HG02610 (cell line): Measurements from ENCODE around the gene LRRFIP1.
"Not testable (repeated sequence)": the region's sequence is repeated elsewhere in the genome, so short reads cannot be mapped to it uniquely, and the experiment has no call there.

Experiments used
- ATAC-seq: cut with Tn5 transposase; IDR thresholded peaks from one replicate; pipeline ENCODE4 v1.9.1; 2021; ENCODE audit warnings: mild to moderate bottlenecking, moderate library complexity; ENCODE audit not compliant: unreplicated experiment

The LRRFIP1 gene

DNA sequence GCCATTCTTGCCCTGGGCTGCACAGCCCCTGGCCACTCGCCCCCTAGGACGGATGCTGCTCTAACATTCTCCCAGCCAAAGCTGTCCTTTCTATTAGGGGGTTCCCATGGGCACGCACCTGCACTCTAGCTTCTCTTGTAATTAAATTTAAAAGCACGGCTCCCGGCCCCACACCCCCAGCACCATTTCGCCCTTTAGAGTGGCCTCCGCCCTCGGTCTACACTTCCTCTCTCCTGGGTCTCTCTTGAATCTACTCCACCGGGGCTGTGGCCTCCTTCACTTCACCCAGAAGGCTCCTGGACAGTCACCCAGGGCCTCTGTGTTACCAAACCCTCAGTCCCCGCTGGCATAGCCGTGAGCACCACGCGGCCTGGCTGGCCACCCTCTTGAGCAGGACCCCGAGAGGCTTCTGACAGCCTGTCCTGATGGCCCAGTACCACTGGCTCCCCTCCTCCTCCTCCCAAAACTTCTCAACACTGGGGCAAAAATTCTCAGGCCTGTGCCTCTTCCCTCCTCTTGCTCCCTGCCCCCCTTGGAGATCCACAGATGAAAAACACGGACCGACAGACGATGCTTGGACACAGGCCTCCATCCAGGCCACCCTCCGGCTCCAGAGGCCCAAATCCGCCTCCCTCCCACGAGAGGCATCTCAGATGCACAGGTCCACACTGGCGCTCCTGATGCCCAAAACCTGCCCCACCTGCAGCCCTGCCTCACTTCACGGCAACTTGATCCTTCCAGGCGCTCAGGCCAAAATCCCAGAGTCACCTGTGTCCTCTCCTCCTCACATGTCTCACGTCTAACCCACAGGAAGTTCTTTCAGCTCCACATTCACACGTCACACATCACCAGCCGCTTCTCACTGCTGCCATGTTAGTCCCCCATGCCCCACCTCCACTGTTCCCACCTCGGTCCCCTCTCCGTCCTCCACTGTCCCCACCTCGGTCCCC is 29.9 kb upstream of the LRRFIP1 start:
- ATAC-seq = no peak

DNA sequence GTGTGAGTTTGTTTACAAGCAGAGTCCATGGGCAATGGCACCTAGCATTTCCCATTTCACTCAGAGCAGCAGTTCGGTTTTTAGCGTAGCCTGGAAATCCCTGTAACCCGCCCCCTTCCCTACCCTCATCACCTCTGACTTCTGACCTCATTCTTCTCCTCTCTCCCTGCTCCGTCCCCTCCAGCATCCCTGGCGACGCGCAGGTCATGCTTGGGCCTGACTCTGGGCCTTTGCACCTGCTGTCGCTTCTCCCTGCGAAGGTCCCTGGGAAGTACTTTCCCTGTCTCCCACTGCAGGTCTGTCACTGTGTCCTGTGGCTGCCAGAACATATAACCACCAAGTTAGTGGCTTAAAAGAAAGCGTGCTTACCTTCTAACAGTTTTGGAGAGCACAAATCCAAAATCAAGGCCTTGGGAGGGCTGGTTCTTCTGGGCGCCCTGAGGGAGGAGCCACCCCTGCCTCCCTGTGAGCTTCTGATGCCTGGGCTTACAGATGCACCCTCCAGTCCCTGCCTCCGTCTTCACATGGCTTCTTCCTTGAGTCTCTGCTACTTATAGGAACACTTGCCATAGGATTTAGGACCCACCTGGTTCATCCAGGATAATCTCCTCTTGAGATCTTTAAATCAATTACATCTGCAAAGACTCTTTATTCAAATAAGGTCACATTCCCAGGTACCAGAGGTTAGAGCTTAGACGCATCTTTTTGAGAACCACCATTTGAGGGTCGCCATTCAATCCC is 28.7 kb upstream of the LRRFIP1 start:
- no peak for ATAC-seq

- ATAC-seq = no peak
These were observed 27.8 kb upstream of the LRRFIP1 start for GRCh38 chr2:237599465-237600110.

GRCh38 chr2:237600205-237600846 is 27.1 kb upstream of the LRRFIP1 start:
- no peak for ATAC-seq

- ATAC-seq = no peak
These were observed 25.8 kb upstream of the LRRFIP1 start for GRCh38 chr2:237601453-237602116.

DNA sequence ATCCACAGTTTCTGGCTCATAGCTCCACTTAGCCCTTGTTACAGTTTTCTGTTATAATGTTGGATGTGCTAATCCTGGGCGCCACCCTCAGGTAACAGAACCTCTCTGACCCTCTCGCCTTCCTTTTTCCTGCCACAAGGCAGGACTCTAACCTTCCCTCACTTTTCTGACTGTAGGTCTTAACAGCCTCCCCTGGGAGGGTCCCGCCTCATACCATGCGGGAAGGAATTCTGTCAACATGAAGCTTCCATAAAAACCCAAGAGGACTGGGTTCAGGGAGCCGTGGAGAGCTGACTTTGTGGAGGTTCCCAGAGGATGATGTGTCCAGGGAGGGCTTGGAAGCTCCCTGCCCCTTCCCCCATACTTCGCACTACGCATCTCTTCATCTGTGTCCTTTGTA is 25.0 kb upstream of the LRRFIP1 start:
- no peak for ATAC-seq

- no peak for ATAC-seq
These were observed 24.2 kb upstream of the LRRFIP1 start for GRCh38 chr2:237603049-237603717.

GRCh38 chr2:237603718-237604362 is 23.5 kb upstream of the LRRFIP1 start:
- ATAC-seq = no peak

- ATAC-seq = no peak
These were observed 23.0 kb upstream of the LRRFIP1 start for GRCh38 chr2:237604391-237604790.

- ATAC-seq = no peak
These were observed 22.4 kb upstream of the LRRFIP1 start for GRCh38 chr2:237604960-237605359.

GRCh38 chr2:237606522-237606921 is 20.9 kb upstream of the LRRFIP1 start:
- not testable (repeated sequence) for ATAC-seq

GRCh38 chr2:237612527-237613357 is 14.6 kb upstream of the LRRFIP1 start:
- ATAC-seq = no peak

- no peak for ATAC-seq
These were observed 13.7 kb upstream of the LRRFIP1 start for GRCh38 chr2:237613679-237614078.

GRCh38 chr2:237614151-237614720 is 13.2 kb upstream of the LRRFIP1 start:
- ATAC-seq = no peak

DNA sequence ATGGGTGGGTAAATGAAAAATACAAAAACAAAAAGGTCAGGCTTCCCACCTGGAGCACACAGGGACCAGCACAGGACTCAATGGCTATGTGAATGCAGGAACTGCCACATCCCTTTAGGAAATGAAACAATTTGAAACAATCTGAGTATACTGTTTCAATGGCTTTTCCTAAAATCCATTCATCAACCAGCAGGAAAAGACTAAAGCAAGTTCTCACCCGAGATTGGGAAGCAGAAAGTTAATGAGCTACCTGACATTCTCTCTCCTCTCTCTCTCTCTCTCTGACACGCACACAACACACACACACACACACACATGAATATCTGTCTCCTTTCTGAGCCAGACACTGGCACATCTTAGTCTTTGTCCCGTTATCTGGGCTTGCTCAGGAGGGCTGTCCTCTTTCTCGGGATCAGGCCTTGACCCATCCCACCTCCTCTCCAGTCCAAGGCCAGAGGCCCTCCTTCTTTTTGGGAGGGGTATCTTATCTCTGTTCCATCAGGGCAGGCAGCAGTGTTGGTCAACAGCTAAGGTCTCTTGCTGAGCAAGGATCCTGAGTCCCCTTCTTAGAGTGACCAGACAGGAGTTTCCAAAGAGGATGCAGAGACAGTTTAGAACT is 11.6 kb upstream of the LRRFIP1 start:
- ATAC-seq = no peak

DNA sequence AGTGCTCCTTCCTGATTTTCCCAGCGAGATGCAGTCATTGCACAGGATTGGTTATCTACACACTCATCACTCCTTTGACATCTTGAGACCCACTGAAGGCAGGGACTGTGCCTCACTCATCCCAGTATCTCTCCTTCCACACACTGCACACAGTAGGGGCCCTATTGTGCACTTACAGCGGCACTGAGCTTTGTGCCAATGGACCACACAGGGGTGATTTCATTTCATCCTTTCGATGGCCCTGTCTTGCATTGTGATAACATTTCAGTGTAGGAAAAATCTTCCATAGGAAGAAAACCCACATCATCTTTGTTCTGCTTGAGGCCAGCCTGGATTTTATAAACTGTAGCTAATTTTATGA is 11.0 kb upstream of the LRRFIP1 start:
- no peak for ATAC-seq

DNA sequence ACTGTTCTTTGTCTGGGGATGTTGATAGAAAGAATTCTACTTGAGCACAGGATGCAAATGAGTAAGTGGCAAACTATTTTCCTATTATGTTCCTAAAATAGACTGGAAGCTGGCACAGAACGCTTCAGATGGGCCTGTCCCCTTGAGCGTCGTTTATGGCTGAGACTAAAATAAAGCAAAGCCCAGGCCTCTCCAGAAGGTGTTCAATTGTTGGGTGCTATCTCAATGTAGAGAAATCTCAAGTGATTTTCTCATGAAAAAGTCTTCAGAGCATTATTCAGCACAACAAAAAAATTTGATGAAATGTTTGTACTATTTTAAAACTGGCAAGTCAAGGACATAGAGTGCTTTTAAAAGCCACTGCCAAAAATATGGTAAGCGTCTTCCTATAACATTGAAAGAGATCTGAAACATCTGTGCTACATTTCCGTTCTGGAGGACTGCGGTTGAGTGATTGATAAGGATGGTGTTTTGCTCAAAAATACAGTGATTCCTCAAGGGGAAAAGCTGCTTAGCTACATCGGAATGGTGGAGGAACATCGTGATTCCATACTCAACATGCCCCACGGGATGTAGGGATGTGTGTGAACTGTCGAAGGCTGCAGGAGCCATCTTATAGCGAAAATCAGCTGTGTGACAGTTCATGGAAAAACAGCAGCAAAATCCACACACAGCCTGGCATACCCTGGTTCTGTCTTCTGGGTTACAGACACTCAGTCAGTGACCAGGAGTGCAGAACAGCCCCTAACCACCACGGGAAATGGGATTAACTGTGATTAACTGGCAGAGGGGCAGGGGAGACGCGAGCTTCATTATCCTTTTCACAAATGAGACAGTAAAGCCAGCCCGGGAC is 10.4 kb upstream of the LRRFIP1 start:
- ATAC-seq = no peak
